Brain microvascular endothelial cell (primary cell): ENCODE measurements around the gene DDX31.

Experiments used
- DNase-seq: peaks from one replicate; pipeline ENCODE4 v3.0.0-alpha.2; 2020
- H3K27ac ChIP-seq: fragments of 250-450 bp; sonication (Bioruptor Pico); 2 replicates; pipeline ENCODE4 v1.5.1; 2020; ENCODE audit warnings: mild to moderate bottlenecking, moderate library complexity
- H3K27me3 ChIP-seq: fragments of 250-450 bp; sonication (Bioruptor Pico); replicated peaks from 2 replicates; pipeline ENCODE4 v1.5.1; 2020; ENCODE audit warnings: mild to moderate bottlenecking
- H3K36me3 ChIP-seq: fragments of 250-450 bp; sonication (Bioruptor Pico); replicated peaks from 2 replicates; pipeline ENCODE4 v1.5.1; 2020; ENCODE audit warnings: mild to moderate bottlenecking
- H3K4me3 ChIP-seq: 2 replicates; pipeline ENCODE4 v1.5.1; 2011; ENCODE audit warnings: low read depth, mild to moderate bottlenecking, control low read depth, low read length, moderate library complexity
- CTCF ChIP-seq: IDR thresholded peaks from 2 replicates; pipeline ENCODE4 v1.5.1; 2011; ENCODE audit warnings: low read depth, mild to moderate bottlenecking, moderate library complexity, low read length, control low read depth, inconsistent platforms; ENCODE audit errors: missing control alignments
- in situ Hi-C: cut with HindIII; loops from 2 replicates; pipeline ENCODE4 v1.10.0; 2017; ENCODE audit warnings: low sequenced_read_pairs, low pct_ligation_motif_present

The DDX31 gene

DNA sequence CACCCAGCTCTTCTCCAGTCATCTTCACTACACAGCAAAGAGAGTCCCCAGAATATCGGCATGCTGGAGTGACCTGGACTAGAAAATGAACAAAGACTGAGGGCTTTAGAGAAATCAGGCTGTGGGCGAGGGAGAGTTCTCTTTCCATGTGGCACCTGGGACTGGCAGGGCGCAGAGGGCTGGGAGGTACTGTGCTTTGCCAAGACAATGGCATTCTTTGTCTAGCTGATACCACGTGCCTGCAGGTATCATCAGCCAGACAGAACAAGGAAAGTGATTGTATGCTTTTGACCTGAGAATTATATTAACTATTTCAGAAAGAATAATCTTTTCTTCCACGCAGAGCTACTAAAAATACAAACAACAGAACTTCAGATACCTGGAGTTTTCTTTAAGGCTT is 30.5 kb downstream of the DDX31 start:
- Histone ChIP-seq H3K4me3 (no peak overlapping the region), H3K36me3 (peaks cover 33% of the 10 kb centered on the region)
- no peak for TF ChIP-seq CTCF

GRCh38 chr9:132638240-132638639 is 31.5 kb downstream of the DDX31 start:
- no peak for TF ChIP-seq CTCF
- Histone ChIP-seq H3K27ac (no peak overlapping the region), H3K4me3 (no peak overlapping the region), H3K36me3 (peaks cover 28% of the 10 kb centered on the region), H3K27me3 (no peaks in the 10 kb centered on the region)
- peak; percentile 2 for DNase-seq
- in situ Hi-C loops: no loop called here

More for the DNA sequence above, 30.5 kb downstream of the DDX31 start:
- in situ Hi-C loops: no loop called here
- no peaks in the 10 kb centered on the region for H3K27me3 ChIP-seq
- no peak for DNase-seq
- H3K27ac ChIP-seq: no peak overlapping the region

DNA sequence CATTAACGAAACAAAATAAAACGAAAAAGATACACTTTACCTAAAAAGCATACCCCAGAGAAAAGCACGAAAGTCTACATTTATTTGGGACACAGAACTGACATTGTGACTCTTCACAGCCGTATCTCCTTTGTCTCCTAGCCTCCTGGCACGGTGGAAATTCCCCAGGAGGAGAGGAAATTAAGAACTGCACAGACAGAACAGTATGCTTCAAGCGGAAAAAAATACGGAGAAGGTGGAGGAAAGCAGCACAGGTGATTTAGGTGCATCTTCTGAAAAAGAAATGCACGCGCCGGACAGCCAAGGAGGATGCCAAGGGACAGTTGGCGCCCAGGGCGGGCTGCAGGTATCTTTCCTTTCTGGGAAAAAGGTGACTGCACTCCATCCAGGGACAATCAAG is 32.0 kb downstream of the DDX31 start:
- no peak overlapping the region for H3K4me3 ChIP-seq
- in situ Hi-C loops: no loop called here
- no peak overlapping the region for H3K27ac ChIP-seq
- DNase-seq: no peak
- peaks cover 26% of the 10 kb centered on the region for H3K36me3 ChIP-seq
- TF ChIP-seq CTCF: no peak
- H3K27me3 ChIP-seq: no peaks in the 10 kb centered on the region

- peaks cover 26% of the 10 kb centered on the region for H3K36me3 ChIP-seq
- H3K27me3 ChIP-seq: no peaks in the 10 kb centered on the region
- no peak overlapping the region for H3K4me3 ChIP-seq
- TF ChIP-seq CTCF: no peak
- no peak overlapping the region for H3K27ac ChIP-seq
- in situ Hi-C loops: no loop called here
- no peak for DNase-seq
These were observed 32.4 kb downstream of the DDX31 start for GRCh38 chr9:132637351-132637750.

DNA sequence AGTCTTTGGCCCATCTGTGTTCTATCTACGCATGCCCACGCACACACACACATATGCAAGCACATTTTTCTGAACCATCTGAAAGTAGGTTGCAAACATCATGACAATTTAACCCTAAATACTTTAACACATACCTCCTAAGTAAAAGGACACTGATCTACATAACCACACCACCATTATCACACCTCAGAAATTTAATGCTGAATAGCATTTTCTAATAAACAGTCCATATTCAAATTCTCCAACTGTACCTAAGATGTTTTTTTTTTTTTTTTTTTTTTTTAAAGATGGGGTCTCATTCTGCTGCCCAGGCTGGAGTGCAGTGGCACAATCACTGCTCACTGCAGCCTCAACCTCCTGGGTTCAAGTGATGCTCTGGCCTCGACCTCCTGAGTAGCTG is 35.5 kb downstream of the DDX31 start:
- no peak for DNase-seq
- Histone ChIP-seq H3K4me3 (no peak overlapping the region), H3K27me3 (no peaks in the 10 kb centered on the region), H3K27ac (no peak overlapping the region), H3K36me3 (peaks cover 23% of the 10 kb centered on the region)
- in situ Hi-C loops: no loop called here
- TF ChIP-seq CTCF: no peak

- in situ Hi-C loops: no loop called here
- Histone ChIP-seq H3K4me3 (no peak overlapping the region), H3K27ac (no peak overlapping the region), H3K27me3 (no peaks in the 10 kb centered on the region), H3K36me3 (peaks cover 33% of the 10 kb centered on the region)
- no peak for DNase-seq
- TF ChIP-seq CTCF: no peak
These were observed 37.2 kb downstream of the DDX31 start for GRCh38 chr9:132632413-132633129.
